Fibroblast of skin of scalp (primary cell): ENCODE results near the gene IL17RA.

Experiments used
- DNase-seq: peaks from one replicate; pipeline ENCODE4 v3.0.0-alpha.2; 2013

Gene IL17RA

DNA sequence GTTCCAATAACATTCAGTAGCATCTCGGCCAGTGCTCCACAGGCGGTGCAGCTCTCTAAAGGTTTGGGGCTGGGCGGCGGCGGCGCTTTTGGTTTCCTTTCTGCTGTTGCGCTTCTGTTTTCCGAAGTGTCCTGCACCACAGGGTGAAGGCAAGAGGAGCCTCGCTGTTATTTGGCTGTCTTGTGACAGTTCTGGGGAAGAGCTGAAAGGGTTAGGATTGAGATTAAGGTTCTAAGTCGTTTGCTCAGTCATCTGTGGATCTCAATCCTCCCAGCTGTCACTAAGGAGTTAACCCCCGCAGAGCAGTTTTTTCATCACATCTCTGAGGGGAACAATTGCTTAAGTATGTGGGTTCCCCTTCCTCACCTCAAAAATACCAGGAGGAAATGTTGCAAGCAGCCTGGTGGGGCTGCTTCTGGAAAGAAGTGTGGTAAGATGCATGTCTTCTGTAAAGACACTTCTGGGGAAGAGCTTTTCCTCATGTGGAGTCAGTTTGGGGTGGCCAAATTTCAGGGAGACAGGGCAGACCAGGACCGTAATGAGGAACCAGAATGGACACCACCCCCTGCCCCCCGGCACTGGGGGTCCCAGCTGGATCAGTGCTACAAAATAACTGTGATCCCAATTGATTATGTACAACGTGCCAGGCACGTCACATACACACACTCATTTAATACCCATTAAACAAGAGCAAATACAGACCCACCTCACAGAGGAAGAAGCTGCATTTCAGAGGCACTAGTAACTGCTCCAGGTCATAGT is 22.2 kb downstream of the IL17RA start:
- DNase-seq, result no peak

DNA sequence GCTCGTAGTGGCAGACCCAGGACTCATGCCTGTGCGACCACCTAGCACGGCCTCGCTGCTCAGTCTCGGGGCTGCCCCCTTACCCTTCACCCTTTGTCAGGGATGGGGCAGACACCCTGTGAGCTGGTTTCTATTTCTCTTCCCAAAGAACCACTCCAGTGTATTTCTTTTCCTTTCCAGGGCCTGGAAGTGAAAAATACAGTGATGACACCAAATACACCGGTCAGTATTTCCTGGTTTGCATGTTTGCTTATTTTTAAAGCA is 22.7 kb downstream of the IL17RA start:
- no peak for DNase-seq

DNA sequence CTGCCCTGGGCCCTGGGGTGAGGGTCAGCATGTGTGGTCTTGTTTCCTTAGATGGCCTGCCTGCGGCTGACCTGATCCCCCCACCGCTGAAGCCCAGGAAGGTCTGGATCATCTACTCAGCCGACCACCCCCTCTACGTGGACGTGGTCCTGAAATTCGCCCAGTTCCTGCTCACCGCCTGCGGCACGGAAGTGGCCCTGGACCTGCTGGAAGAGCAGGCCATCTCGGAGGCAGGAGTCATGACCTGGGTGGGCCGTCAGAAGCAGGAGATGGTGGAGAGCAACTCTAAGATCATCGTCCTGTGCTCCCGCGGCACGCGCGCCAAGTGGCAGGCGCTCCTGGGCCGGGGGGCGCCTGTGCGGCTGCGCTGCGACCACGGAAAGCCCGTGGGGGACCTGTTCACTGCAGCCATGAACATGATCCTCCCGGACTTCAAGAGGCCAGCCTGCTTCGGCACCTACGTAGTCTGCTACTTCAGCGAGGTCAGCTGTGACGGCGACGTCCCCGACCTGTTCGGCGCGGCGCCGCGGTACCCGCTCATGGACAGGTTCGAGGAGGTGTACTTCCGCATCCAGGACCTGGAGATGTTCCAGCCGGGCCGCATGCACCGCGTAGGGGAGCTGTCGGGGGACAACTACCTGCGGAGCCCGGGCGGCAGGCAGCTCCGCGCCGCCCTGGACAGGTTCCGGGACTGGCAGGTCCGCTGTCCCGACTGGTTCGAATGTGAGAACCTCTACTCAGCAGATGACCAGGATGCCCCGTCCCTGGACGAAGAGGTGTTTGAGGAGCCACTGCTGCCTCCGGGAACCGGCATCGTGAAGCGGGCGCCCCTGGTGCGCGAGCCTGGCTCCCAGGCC is 23.7 kb downstream of the IL17RA start:
- no peak for DNase-seq

DNA sequence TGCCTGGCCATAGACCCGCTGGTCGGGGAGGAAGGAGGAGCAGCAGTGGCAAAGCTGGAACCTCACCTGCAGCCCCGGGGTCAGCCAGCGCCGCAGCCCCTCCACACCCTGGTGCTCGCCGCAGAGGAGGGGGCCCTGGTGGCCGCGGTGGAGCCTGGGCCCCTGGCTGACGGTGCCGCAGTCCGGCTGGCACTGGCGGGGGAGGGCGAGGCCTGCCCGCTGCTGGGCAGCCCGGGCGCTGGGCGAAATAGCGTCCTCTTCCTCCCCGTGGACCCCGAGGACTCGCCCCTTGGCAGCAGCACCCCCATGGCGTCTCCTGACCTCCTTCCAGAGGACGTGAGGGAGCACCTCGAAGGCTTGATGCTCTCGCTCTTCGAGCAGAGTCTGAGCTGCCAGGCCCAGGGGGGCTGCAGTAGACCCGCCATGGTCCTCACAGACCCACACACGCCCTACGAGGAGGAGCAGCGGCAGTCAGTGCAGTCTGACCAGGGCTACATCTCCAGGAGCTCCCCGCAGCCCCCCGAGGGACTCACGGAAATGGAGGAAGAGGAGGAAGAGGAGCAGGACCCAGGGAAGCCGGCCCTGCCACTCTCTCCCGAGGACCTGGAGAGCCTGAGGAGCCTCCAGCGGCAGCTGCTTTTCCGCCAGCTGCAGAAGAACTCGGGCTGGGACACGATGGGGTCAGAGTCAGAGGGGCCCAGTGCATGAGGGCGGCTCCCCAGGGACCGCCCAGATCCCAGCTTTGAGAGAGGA is 24.5 kb downstream of the IL17RA start:
- no peak for DNase-seq

DNA sequence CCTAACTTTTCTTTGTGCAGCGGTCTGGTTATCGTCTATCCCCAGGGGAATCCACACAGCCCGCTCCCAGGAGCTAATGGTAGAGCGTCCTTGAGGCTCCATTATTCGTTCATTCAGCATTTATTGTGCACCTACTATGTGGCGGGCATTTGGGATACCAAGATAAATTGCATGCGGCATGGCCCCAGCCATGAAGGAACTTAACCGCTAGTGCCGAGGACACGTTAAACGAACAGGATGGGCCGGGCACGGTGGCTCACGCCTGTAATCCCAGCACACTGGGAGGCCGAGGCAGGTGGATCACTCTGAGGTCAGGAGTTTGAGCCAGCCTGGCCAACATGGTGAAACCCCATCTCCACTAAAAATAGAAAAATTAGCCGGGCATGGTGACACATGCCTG is 25.2 kb downstream of the IL17RA start:
- no peak for DNase-seq

DNA sequence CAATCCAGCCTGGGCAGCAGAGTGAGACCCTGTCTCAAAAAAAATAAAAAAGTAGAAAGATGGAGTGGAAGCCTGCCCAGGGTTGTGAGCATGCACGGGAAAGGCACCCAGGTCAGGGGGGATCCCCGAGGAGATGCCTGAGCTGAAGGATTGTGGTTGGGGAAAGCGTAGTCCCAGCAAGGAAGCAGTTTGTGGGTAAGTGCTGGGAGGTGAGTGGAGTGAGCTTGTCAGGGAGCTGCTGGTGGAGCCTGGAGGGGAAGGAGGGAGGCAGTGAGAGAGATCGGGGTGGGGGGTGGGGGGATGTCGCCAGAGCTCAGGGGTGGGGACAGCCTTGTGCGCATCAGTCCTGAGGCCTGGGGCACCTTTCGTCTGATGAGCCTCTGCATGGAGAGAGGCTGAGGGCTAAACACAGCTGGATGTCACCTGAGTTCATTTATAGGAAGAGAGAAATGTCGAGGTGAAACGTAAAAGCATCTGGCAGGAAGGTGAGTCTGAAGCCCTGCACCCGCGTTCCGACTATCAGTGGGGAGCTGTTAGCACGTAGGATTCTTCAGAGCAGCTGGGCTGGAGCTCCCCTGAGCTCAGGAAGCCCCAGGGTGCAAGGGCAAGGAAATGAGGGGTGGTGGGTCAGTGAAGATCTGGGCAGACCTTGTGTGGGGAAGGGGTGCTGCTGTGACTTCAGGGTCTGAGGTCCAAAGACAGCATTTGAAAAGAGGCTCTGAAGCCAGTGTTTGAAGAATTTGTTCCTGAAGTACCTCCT is 26.2 kb downstream of the IL17RA start:
- DNase-seq, result no peak

DNA sequence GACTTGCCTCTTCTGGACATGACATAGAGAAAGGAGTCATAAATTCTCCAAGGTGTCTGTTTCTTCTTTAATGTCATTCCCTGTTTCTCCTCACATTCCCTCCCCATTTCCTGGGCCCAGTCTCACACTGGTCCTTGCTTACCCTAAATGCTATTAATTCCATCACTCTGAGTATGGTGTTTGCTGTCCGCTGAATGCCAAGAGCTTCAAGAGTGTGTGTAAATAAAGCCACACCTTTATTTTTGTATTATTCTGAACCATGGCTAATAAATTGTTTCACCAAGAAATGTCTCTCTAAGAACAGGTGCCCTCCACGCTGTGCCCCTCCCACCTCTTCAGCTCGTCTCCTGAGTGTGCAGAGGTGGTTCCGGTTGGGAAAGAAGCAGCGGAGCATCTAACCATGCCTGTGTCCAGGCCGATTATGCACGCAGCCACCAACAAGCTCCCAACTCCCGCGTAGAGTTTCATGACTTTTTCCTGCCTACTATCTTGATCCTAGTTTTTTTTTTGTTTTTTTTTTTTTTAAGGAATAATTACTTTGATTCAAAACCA is 27.8 kb downstream of the IL17RA start:
- no peak for DNase-seq

DNA sequence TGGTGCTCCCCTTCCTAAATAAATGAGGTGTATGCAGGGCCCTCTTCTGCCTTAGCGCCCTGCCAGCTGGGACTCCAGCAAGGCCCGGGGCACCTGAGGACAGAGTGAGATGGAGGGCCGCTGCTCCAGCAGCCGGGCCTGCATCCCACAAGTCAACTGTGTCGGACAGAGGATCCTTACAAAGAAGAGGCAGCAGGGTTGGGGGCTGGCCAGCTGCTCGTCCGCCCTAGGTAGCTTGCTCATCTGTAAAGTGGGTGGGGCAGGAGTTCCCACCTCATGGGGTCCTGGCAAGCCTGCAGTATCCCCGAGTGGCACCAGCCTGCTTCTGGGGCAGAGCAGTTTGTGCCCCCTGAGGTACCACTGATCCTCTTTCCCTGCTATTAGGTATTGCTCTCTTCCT is 28.8 kb downstream of the IL17RA start:
- DNase-seq, result no peak

DNA sequence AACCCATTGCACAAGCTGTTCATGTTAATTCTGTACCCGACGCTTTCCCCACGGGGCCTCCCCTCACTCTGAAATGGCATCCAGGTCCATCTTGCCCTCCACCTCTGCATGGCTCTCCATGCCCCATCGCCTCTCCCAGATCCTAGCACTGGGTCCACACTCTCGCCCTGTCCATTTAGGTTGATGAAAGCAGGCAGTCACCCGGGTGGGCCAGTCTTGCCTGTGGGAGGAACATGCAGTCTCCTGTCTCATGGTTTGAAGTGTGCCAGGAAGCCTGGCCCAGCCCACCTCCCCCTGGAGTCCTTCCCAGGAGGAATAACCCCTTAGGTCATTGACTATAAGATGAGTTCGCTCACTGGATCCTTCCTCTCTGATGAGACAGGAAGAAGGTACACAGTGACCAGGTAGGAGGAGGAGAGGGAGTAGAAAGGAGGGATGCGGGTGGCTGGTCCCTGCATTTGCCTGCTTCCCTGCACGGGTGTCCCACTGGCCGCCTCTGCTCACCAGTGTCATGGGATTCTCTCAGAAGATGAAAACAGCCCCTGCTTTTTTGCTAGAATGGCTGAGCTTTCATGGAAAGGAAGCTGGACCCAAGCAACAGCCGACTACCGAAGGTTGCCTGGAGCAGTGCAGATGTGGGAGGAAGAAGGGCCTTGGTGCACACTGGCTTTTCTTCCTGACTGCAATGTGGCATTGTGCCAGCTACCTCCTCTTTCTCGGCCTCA is 29.5 kb downstream of the IL17RA start:
- no peak for DNase-seq

DNA sequence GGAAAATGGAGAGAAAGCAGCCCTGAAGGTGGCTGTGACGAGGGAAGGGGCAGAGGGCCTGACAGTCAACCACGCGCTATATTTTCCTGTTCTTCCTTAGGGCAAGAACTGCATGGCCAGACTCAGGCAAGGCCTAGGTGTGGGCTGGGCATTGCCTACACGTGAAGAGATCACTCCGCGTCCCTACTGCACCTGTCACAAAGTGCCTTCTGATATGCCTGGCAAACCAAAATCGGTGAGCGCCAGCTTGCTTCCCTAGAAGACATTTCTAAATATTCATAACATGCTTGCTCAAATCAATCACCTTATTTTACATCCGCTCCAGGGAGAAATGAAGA is 30.1 kb downstream of the IL17RA start:
- no peak for DNase-seq

DNA sequence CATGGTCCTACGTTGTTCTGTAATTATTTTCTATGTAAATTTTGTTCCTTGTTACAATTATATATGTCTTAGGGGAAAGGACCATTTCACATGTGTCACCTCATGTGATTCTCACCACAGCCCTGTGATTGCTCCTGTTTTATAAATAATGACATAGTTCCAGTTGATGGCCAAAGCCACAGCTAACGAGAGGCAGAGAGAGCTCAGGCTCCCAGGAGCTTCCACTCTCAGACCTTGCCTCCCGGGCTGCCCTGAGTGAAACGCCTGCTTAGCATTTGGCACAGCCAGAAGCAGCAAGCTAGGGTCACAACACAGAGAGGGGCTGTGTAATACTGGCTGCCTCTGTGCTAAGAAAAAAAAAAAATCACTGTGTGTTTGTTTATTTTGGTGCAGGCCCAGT is 30.4 kb downstream of the IL17RA start:
- no peak for DNase-seq

DNA sequence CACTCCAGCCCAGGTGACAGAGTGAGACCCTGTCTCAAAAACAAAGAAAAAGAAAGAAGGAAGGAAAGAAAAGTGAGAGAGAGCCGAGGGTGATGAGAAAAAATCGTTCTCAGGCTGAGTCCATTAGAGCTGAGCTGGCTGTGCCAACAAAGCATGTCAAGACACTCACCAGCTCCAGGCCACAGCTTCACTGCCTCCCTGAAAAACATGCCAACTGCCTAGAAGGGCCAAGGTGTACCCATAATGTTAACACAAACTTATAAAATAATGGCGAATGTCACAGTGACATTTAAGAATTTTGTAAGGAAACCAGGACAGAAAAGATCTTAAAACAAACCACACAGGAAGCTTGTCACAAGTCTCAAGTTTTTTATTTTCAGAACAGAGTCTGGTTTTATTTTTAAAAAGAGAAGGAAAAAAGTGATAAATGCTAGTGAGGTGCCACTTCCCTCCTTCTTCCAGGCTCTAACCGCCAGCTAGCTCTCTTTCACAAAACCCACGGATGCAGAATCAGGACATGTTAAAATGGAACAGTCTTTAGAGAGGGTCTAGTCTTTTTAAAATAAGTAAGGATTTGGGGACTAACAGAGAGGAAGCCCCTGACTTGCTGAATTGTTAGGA is 31.3 kb downstream of the IL17RA start:
- no peak for DNase-seq

DNA sequence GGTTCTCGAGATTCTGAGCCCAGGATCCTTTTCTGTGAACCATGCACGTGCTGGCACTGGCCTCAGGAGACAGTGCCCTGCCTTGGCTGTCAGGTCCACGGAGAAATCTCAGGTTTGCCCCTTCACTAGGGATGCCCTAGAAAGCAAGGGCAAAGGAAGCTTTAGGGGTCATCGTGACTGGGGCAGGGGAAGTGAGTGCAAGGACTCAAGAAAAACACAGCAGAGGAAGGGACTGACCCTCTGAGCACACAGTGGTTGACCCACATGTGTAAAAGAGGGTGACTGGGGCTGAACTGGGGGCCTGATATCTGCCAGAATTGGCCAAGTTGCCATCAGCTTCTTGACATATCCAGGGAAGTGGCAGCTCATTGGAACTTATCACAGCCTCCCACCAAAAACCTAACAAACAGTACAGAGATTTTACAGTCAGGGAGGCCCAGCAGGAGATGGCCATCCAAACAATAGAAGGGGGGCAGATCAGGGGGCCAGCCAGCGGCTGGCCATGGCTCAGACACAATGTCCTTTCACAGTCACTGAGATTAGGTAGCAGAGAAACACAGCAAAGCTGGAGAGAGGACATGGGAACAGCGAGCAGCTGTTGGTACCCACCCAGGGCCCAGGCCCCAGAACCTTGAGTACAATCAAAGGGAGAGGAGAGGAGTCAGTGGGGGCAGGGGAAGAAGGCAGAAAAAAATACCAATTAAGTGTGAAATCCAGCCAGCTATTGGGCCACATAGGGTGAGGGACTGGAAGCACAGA is 32.0 kb downstream of the IL17RA start:
- no peak for DNase-seq

DNA sequence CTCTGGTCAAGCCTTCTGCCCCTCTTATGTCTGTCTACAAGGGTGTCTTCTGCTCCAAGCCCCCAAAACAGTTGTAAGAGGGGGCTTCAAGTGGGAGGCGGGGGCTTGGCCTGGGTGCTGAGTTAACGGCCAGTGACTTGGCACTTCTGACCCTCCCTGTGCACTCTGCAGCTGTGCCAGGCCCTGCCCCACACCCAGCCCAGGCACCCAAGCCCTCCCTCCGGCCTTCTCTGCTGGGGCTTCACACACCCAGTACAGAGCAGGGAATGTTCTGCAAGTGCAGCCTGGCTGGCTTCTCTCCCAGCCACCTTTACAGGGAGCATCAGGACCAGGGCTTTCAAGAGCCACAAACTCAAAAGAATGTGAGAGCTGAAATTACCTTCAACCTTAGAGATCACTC is 32.6 kb downstream of the IL17RA start:
- DNase-seq, result no peak

DNA sequence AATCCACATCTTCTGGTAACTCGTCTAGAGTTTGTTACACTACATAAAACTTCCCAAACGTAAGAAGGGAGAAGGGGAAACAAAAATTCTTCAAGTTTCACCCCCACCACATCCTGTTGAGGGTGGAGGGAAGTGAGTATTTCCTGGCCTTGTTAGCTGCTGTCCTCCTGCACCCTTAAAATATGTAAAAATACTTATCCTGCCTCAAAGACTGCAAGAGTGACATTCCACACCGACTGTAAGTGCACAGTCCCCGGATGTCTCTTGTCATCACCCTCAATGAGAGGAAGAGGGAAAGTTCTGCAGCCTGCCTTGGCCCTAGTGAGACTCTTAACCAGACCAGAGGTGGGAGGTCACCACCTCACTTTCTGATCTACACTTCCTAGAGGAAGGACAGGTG is 33.1 kb downstream of the IL17RA start:
- no peak for DNase-seq

DNA sequence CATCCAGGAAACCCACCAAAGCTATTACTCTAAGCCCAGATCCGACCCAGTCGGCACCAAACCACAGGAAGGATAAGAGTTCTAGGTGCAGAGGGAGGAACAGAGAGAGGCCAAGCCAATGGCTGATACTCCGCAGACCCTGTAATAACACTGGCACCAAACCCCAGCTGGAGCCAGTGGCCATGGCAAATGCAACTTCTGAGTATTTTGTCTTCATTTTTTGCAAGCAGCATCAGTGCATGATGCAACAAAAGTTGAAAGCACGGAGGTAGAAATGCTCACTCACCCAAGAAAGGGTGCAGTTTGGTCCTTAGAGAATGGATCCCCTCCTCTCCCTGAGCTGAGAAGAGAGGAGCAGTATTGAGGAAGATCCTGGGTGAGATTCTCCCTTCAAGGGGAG is 33.5 kb downstream of the IL17RA start:
- DNase-seq, result no peak

DNA sequence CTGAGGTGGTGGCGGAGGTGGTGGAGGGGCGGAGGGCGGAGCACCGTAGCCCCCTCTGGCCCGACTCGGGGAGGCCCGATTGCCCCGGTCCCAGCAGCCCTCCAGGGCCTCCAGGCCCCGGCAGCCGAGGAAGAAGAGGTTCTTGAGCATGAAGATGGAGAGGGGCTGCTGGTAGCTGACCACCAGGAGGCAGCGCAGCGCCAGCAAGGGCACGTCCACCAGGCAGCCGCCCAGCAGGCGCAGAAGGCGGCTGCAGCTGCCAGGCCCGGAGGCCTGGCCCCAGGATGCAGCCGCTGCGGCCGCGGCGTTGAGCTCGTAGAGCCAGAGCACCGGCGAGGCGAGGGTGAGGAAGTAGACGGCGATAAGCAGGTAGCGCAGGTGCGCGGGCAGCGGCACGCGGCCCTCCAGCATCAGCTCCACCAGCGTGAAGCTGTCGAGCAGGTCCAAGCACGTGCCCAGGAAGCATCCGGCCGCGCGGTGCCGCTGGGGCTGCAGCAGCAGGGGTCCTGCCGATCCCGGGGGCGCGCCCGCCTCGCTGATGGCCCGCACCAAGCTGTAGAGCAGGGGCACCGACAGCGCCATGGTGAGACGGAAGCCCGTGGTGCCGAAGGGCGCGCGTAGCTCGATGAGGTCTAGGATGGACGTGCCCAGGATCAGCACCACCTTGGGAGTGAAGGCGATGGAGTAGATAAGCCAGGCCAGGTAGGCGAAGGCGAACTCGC is 34.8 kb downstream of the IL17RA start:
- DNase-seq, result no peak

DNA sequence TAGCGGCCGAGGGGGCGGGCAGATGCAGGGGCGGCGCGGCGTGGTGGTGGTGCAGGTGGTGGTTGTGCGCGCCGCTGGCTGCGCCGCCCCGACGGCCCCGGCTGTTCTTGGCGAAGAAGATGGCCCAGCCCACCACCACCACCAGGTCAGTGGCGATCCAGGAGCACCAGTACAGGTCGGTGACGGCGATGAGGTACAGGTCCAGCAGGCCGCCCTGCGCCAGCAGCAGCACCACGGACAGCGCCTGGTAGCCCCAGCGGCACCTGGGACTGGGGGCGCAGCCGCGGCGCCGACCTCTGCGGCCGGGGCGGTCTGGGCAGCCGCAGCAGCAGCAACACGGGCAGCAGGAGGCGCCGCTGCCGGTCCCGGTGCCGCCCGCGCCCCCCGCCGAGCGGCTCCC is 35.5 kb downstream of the IL17RA start:
- DNase-seq, result peak; percentile 32

DNA sequence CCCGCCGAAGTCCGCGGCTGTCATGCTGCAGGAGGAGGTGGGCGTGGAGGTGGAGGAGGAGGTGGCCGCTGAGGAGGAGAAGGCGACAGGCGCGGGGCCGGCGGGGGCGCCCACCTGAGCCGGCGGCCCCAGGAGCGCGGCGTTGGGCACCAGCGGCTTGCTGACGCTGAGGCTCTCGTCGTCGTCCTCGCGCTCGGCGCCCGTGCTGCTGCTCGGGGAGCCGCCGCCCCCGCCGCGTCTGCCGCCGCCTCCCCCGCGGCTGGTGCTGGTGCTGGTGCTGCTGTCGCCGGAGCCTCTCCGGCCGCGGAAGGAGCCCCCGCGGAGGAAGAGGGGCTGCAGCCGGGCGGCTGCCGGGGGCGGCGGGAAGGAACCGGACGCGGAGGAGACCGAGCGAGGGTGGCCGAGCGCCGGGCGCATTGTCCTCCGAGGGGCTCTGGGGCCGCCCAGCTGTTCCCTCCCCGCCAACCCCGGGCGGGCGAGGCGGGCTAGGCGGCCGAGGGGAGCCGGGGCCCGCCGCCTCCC is 36.0 kb downstream of the IL17RA start:
- no peak for DNase-seq
